Measurements from ENCODE around the gene PRKCZ.

PRKCZ gene

GRCh38 chr1:2060535-2060934 lies 10.3 kb downstream of the PRKCZ start:
- TF ChIP-seq TAF1 (IDR thresholded peaks at IDR 0.05; ENCODE audit: borderline replicate concordance, insufficient read depth, low read length) (no peak), SIN3A (IDR thresholded peaks at IDR 0.05; ENCODE audit: borderline replicate concordance, insufficient read depth, low read length) (no peak), FOXP2 (optimal IDR thresholded peaks at IDR 0.05; ENCODE audit: borderline replicate concordance, extremely low read depth, extremely low read length, insufficient read depth) (no peak), POLR2AphosphoS5 (IDR thresholded peaks at IDR 0.05; ENCODE audit: low read depth, low read length) (no peak), REST (IDR thresholded peaks at IDR 0.05; ENCODE audit: insufficient read depth in 1 of 2, low read depth in 2 of 2, low read length in 2 of 2) (no peak)

GRCh38 chr1:2061065-2061778 lies 11.0 kb downstream of the PRKCZ start:
- TF ChIP-seq POLR2AphosphoS5 (IDR thresholded peaks at IDR 0.05; ENCODE audit: low read depth, low read length), result no peak
- TF ChIP-seq FOXP2 (optimal IDR thresholded peaks at IDR 0.05; ENCODE audit: borderline replicate concordance, extremely low read depth, extremely low read length, insufficient read depth), result no peak
- no peak for TF ChIP-seq TAF1 (IDR thresholded peaks at IDR 0.05; ENCODE audit: borderline replicate concordance, insufficient read depth, low read length)
- TF ChIP-seq SIN3A (IDR thresholded peaks at IDR 0.05; ENCODE audit: borderline replicate concordance, insufficient read depth, low read length), result no peak
- no peak for TF ChIP-seq REST (IDR thresholded peaks at IDR 0.05; ENCODE audit: insufficient read depth in 1 of 2, low read depth in 2 of 2, low read length in 2 of 2)

- TF ChIP-seq POLR2AphosphoS5 (IDR thresholded peaks at IDR 0.05; ENCODE audit: low read depth, low read length) (no peak), REST (IDR thresholded peaks at IDR 0.05; ENCODE audit: insufficient read depth in 1 of 2, low read depth in 2 of 2, low read length in 2 of 2) (no peak), TAF1 (IDR thresholded peaks at IDR 0.05; ENCODE audit: borderline replicate concordance, insufficient read depth, low read length) (no peak), FOXP2 (optimal IDR thresholded peaks at IDR 0.05; ENCODE audit: borderline replicate concordance, extremely low read depth, extremely low read length, insufficient read depth) (no peak), SIN3A (IDR thresholded peaks at IDR 0.05; ENCODE audit: borderline replicate concordance, insufficient read depth, low read length) (no peak)
Measured at GRCh38 chr1:2065699-2066098, 15.5 kb downstream of the PRKCZ start.

GRCh38 chr1:2067393-2067792 lies 17.2 kb downstream of the PRKCZ start:
- TF ChIP-seq TAF1 (IDR thresholded peaks at IDR 0.05; ENCODE audit: borderline replicate concordance, insufficient read depth, low read length) (no peak), POLR2AphosphoS5 (IDR thresholded peaks at IDR 0.05; ENCODE audit: low read depth, low read length) (no peak), SIN3A (IDR thresholded peaks at IDR 0.05; ENCODE audit: borderline replicate concordance, insufficient read depth, low read length) (no peak), FOXP2 (optimal IDR thresholded peaks at IDR 0.05; ENCODE audit: borderline replicate concordance, extremely low read depth, extremely low read length, insufficient read depth) (no peak)

- TF ChIP-seq POLR2AphosphoS5 (IDR thresholded peaks at IDR 0.05; ENCODE audit: low read depth, low read length), result no peak
- TF ChIP-seq SIN3A (IDR thresholded peaks at IDR 0.05; ENCODE audit: borderline replicate concordance, insufficient read depth, low read length), result no peak
- no peak for TF ChIP-seq TAF1 (IDR thresholded peaks at IDR 0.05; ENCODE audit: borderline replicate concordance, insufficient read depth, low read length)
- no peak for TF ChIP-seq REST (IDR thresholded peaks at IDR 0.05; ENCODE audit: insufficient read depth in 1 of 2, low read depth in 2 of 2, low read length in 2 of 2)
- no peak for TF ChIP-seq FOXP2 (optimal IDR thresholded peaks at IDR 0.05; ENCODE audit: borderline replicate concordance, extremely low read depth, extremely low read length, insufficient read depth)
Measured at GRCh38 chr1:2067981-2068380, 17.8 kb downstream of the PRKCZ start.

Data from PFSK-1 (cell line).